Measurements from ENCODE around the gene SLC25A40.

Gene SLC25A40

DNA sequence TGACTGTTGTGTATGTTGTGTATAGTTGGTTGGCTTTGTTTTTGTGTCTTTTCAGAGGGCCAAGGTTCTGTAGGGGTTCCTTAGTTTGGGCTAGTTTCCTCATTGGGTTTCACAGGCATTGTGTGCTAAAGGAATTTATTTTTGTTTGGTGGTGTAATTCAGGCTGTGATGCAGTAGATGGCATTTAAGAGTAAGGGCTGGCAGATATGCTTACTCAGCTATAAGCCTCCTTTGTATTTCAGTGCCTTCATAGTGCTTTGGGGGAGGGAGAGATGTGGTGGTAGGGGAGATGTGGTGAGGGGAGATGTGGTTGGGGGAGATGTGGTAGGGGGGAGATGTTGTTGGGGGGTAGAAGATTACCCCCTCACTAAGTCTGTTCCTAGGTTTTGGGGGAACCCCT lies 91.7 kb downstream of the SLC25A40 start:
- no peak for TF ChIP-seq POLR2A (IDR thresholded peaks at IDR 0.05; ENCODE audit: low read depth, low read length)
- FAIRE-seq (no peak), DNase-seq (ENCODE audit: insufficient read length, low spot score) (no peak)

Data from H54 (cell line).